Endodermal cell (in vitro differentiated cells): ENCODE measurements around the gene KCNH3. TPM values are rescaled to one million over a fixed set of nuclear protein-coding genes. Genes with fewer than 3 reads are reported as not detected.

ENCODE experiments used
- DNase-seq: peaks from one replicate; pipeline ENCODE4 v3.0.0-alpha.2; 2017
- H3K27ac ChIP-seq: 2 replicates; pipeline ENCODE4 v1.5.1; 2013; ENCODE audit warnings: mild to moderate bottlenecking, low read depth, low read length, moderate library complexity
- H3K27me3 ChIP-seq: 2 replicates; pipeline ENCODE4 v1.6.1; 2013; ENCODE audit warnings: mild to moderate bottlenecking, low read length, moderate library complexity; ENCODE audit not compliant: insufficient read depth, control insufficient read depth, poor library complexity, severe bottlenecking
- H3K36me3 ChIP-seq: 2 replicates; pipeline ENCODE4 v1.7.0; 2013; ENCODE audit warnings: mild to moderate bottlenecking, low read length, moderate library complexity; ENCODE audit not compliant: control insufficient read depth, insufficient read depth
- H3K4me1 ChIP-seq: one replicate; pipeline ENCODE4 v1.7.0; 2013; ENCODE audit warnings: low read length; ENCODE audit not compliant: control insufficient read depth, insufficient read depth
- H3K4me3 ChIP-seq: 2 replicates; pipeline ENCODE4 v1.5.1; 2013; ENCODE audit warnings: mild to moderate bottlenecking, low read length, moderate library complexity
- H3K9ac ChIP-seq: 2 replicates; pipeline ENCODE4 v1.6.1; 2013; ENCODE audit warnings: mild to moderate bottlenecking, low read length, moderate library complexity; ENCODE audit not compliant: poor library complexity, severe bottlenecking; ENCODE audit errors: extremely low read depth
- H3K9me3 ChIP-seq: 2 replicates; pipeline ENCODE4 v1.6.1; 2013; ENCODE audit warnings: mild to moderate bottlenecking, low read length, moderate library complexity; ENCODE audit not compliant: control insufficient read depth
- H3K27ac Mint-ChIP-seq: 2 replicates; pipeline ENCODE4 v1.8.0; 2020; ENCODE audit warnings: mixed read lengths
- H3K27me3 Mint-ChIP-seq: 2 replicates; pipeline ENCODE4 v1.8.0; 2021; ENCODE audit warnings: mild to moderate bottlenecking, mixed read lengths; ENCODE audit not compliant: insufficient read depth
- H3K36me3 Mint-ChIP-seq: 2 replicates; pipeline ENCODE4 v1.8.0; 2020; ENCODE audit warnings: low read depth, mixed read lengths
- H3K4me1 Mint-ChIP-seq: 2 replicates; pipeline ENCODE4 v1.8.0; 2020; ENCODE audit warnings: mixed read lengths
- H3K4me3 Mint-ChIP-seq: 2 replicates; pipeline ENCODE4 v1.8.0; 2020; ENCODE audit warnings: mild to moderate bottlenecking, moderate library complexity, mixed read lengths
- H3K9me3 Mint-ChIP-seq: 2 replicates; pipeline ENCODE4 v1.8.0; 2020; ENCODE audit warnings: mild to moderate bottlenecking, mixed read lengths
- CTCF ChIP-seq: fragments of 200-600 bp; sonication (generic); conservative IDR thresholded peaks from 2 replicates; pipeline ENCODE4 v1.5.0; 2021; ENCODE audit warnings: antibody characterized with exemption, mild to moderate bottlenecking
- WGBS, 2 experiments: methylation state at CpG; one replicate each; pipeline versions ENCODE4 v1.1.5 to v1.1.7; 2013; ENCODE audit warnings: missing lambda C conversion rate in 2 of 2, mixed read lengths in 1 of 2; ENCODE audit not compliant: insufficient coverage in 1 of 2, insufficient read length in 1 of 2; 5-methylcytosine and 5-hydroxymethylcytosine counted together
- total RNA-seq, 2 donors: library from RNA; stranded (reverse); fragmentation: NEBNext Ultra II Directional in 1 of 2; extraction: Animal tissue kit (Norgen Biotek cat#: 25700) in 1 of 2; gene quantifications; 2 replicates in 1 of 2; 3 replicates in 1 of 2; pipeline ENCODE4 v1.2.1, GENCODE V29; 2021

KCNH3 gene
- total RNA-seq, 2 donors from 2014 or later: 1.00 to 1.5 TPM

- no peak overlapping the region for H3K9ac ChIP-seq
- peak overlapping the region; percentile 52 for H3K27ac Mint-ChIP-seq
- 27 to 32% methylated on average over 6 to 8 of the region's 8 CpGs for WGBS, 2 experiments
- H3K27me3 ChIP-seq: no peaks in the 10 kb centered on the region
- H3K4me1 ChIP-seq: no peaks in the 10 kb centered on the region
- H3K9me3 ChIP-seq: no peaks in the 10 kb centered on the region
- no peaks in the 10 kb centered on the region for H3K9me3 Mint-ChIP-seq
- no peak overlapping the region for H3K4me3 ChIP-seq
- no peaks in the 10 kb centered on the region for H3K27me3 Mint-ChIP-seq
- TF ChIP-seq CTCF: peak; percentile 95
- DNase-seq: peak; percentile 99
- H3K36me3 Mint-ChIP-seq: peaks cover 18% of the 10 kb centered on the region
- peaks cover 4% of the 10 kb centered on the region for H3K36me3 ChIP-seq
- H3K4me3 Mint-ChIP-seq: no peak overlapping the region
- peak overlapping the region; percentile 65 for H3K27ac ChIP-seq
- H3K4me1 Mint-ChIP-seq: peaks cover 9% of the 10 kb centered on the region
Observed at GRCh38 chr12:49580572-49581535, 42.0 kb downstream of the KCNH3 start.

- Histone ChIP-seq H3K9ac (no peak overlapping the region), H3K9me3 (no peaks in the 10 kb centered on the region), H3K27ac (no peak overlapping the region), H3K4me3 (no peak overlapping the region), H3K36me3 (peaks cover 5% of the 10 kb centered on the region), H3K4me1 (no peaks in the 10 kb centered on the region), H3K27me3 (no peaks in the 10 kb centered on the region)
- WGBS, 2 experiments: 33% methylated on average over 1 of the region's 1 CpG; no CpG with 5 or more reads in 1 of the 2 experiments
- H3K9me3 Mint-ChIP-seq: no peaks in the 10 kb centered on the region
- DNase-seq: no peak
- no peak overlapping the region for H3K27ac Mint-ChIP-seq
- H3K27me3 Mint-ChIP-seq: no peaks in the 10 kb centered on the region
- H3K4me1 Mint-ChIP-seq: peaks cover 9% of the 10 kb centered on the region
- no peak for TF ChIP-seq CTCF
- H3K36me3 Mint-ChIP-seq: peaks cover 16% of the 10 kb centered on the region
- H3K4me3 Mint-ChIP-seq: no peak overlapping the region
Observed at GRCh38 chr12:49582201-49582600, 43.4 kb downstream of the KCNH3 start.

- Mint-ChIP-seq H3K36me3 (peaks cover 16% of the 10 kb centered on the region), H3K4me3 (no peak overlapping the region), H3K9me3 (no peaks in the 10 kb centered on the region), H3K27ac (no peak overlapping the region), H3K4me1 (peaks cover 9% of the 10 kb centered on the region), H3K27me3 (no peaks in the 10 kb centered on the region)
- no peak for TF ChIP-seq CTCF
- DNase-seq: no peak
- Histone ChIP-seq H3K4me1 (no peaks in the 10 kb centered on the region), H3K36me3 (peaks cover 5% of the 10 kb centered on the region), H3K4me3 (no peak overlapping the region), H3K27me3 (no peaks in the 10 kb centered on the region), H3K9ac (no peak overlapping the region), H3K27ac (no peak overlapping the region), H3K9me3 (no peaks in the 10 kb centered on the region)
- 89 to 100% methylated on average over 2 to 4 of the region's 4 CpGs for WGBS, 2 experiments
Observed at GRCh38 chr12:49582850-49583249, 44.0 kb downstream of the KCNH3 start.
